GM21717 (cell line): ENCODE results near the gene SLC1A1.
"Not testable (repeated sequence)": the region's sequence is repeated elsewhere in the genome, so short reads cannot be mapped to it uniquely, and the experiment has no call there.

ENCODE experiments used
- ATAC-seq: cut with Tn5 transposase; IDR thresholded peaks from one replicate; pipeline ENCODE4 v1.9.1; 2021; ENCODE audit warnings: mild to moderate bottlenecking, moderate library complexity; ENCODE audit not compliant: unreplicated experiment

The SLC1A1 gene

DNA sequence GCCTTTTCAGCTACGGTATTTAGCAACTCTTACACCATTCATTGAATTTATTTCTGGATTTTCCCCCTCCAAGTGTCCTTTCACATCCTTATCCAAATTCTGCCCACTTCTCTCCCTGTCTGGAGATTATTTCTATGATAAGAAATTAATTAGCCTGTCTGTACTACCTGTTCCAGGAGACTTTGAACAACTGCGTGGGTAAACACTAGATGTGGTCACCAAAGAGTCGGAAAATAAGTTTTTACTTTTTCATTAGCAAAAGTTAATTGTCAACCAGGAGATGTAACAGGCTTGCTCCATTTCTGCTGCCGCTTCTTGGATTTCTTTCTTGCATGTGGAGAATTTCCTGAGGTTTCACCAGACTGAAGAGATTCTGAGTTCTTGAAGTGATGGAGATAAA is 14.0 kb downstream of the SLC1A1 start:
- no peak for ATAC-seq

DNA sequence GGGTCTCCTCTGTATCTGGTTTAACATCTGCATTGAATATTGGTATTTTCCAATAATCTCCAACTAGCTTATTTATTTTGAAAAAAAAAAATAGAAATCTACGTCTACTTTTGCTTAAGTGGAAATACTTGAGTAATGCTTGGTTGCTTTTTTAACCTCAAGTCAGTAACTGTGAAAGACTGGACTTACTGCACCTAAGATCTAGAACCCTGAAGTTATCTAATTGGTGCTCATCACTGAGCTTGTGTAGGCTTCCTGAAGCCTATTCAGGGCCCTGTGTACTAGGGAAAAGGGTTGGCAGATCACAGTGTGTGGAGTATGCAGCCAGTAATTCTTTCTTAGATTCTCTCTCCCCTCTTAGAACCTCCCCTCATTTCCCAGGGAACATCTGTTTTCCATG is 16.2 kb downstream of the SLC1A1 start:
- ATAC-seq, result no peak

DNA sequence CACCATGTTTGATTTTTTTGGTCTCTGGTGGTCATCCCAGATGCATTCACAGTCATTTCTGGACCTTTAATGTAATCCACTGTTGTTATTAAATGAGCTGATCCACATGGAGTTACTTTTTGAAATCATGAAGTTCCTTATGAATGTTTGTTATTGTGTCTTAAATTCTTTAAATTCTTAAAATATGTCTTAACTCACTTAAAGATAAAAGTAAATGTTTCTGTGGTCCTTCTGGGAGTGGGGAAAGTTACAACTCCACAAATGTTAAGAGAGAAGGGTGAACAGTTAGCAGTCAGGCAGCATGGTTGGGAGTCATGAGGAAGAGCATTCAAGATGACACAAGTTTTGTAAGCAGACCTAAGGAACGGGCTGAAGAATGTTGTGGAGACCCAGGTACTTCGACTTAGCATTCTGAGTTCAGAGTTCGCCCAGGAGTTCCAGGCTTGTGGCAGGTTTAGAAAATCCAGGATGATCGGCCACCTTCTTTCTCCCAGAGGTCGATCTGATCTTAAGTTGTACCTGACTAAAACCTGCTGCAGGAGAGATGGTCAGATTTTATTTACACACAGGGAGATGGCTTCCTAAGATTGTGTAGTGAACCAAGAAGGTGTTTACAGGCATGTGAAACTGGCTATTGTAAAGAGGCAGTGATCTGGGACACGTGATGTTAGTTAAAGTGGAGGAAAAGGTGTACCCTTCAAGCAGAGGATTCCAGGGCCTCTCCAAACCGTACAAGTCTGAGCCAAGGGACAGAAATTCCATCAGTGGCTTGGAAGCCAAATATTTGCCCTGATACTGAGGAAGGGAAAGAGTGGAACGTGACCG is 17.2 kb downstream of the SLC1A1 start:
- ATAC-seq, result no peak

DNA sequence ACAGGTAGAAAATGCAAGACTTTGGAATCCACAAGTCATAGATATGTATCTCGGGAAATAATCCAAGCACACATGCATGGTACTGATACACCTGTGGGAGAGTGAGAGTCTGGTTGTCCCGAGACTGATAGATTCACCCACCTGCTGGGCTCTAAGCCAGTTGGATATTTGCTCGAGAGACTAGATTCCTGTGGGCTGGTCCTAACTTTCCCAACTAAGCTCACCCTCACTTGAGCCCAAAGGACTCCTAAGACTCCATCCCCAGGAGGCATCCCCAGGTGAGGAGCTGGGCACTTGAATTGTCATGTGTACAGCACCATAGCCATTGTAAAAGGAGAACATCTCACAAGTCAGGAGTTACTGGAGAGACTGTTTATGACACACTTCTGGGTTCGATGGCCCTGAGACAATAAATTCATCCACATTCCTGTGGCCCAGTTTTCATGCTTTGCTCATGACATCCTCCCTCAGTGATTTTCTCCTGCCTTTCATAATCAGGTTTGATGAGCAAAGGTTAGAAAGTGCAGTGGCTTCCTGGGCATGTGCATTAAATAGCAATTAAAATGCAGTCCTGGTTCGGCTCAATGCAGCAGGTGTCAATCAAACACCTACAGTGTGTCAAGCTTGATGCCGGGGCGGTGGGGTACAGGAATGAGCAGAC is 18.1 kb downstream of the SLC1A1 start:
- no peak for ATAC-seq

DNA sequence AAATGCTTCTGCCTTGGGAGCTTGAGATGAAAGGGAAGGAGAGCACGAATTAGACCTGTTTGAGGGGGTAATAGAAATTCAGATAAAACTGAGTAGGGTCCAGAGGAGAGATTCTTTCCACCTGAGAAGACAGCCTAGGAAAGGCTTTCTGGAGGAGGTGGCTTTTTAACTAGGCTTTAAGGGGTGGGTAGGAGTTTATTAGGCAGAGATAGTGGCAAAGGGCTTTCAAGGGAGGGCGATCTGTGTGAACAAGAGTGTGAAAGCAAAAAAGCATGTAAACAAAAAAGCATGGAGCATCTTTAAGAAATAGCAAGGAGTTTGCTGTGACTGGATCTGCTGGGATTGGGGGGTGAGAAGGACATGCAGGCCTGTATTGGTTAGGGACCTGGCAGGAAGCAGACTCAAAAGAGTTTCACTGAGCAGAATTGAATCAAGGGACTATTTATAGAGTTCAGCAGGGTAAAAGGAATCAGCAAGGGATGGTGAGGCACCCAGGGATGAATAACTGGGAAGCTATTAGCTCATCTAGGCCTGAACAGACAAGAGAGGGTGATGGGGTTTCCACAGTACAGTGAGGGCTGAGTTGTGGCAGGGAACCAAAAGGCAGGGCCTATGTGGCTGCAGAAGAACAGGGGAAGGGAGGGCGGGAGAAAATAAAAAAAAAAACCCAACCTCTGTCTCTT is 18.8 kb downstream of the SLC1A1 start:
- no peak for ATAC-seq

DNA sequence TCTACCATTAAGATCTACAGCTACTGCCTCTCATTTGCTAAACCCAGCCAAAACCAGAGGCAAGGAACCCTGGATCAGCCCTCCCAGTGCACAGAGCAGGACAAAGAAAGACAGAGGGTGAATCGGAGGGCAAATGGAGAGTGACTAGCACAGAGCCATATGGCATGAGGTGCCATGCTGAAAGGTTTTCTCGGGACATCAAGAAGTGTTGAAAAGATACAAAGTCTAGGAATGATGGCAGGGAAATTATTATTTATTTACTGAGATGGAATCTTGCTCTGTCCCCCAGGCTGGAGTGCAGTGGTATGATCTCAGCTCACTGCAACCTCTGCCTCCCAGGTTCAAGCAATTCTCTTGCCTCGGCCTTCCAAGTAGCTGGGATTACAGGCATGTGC is 19.3 kb downstream of the SLC1A1 start:
- ATAC-seq, result no peak

DNA sequence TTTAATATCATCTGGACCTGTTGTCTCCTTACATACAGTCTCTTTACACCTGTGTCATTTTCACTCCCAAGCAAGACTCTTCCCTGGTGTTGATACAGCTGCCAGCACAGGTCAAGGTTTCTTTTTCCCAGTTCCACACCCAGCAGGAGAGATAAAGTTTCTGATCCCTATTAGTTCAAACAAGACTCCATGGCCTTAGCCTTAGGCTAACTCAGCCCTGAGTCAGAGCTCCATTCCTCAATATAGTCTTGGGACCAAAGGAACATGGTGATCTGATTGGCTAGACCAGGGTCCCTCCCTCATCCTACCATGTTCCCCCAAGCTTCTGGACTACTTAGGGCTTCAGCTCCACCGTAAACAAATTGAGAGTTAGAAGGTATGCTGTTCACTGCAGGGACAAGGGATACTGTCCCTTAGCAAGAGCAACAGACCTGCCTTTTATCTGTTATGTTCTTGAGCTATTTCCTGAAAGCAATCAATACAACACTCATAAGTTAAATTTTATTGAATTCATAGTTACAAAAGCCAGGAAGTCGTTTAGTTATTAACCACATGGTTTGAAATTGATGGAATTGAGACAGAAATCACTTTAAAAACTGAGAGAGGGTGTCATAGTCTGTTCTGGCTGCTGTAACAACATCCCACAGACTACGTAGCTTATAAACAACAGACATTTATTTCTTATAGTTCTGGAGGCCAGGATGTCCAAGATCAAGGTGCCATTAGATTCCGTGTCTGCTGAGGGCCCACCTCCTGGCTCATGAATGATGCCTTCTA is 20.5 kb downstream of the SLC1A1 start:
- no peak for ATAC-seq

DNA sequence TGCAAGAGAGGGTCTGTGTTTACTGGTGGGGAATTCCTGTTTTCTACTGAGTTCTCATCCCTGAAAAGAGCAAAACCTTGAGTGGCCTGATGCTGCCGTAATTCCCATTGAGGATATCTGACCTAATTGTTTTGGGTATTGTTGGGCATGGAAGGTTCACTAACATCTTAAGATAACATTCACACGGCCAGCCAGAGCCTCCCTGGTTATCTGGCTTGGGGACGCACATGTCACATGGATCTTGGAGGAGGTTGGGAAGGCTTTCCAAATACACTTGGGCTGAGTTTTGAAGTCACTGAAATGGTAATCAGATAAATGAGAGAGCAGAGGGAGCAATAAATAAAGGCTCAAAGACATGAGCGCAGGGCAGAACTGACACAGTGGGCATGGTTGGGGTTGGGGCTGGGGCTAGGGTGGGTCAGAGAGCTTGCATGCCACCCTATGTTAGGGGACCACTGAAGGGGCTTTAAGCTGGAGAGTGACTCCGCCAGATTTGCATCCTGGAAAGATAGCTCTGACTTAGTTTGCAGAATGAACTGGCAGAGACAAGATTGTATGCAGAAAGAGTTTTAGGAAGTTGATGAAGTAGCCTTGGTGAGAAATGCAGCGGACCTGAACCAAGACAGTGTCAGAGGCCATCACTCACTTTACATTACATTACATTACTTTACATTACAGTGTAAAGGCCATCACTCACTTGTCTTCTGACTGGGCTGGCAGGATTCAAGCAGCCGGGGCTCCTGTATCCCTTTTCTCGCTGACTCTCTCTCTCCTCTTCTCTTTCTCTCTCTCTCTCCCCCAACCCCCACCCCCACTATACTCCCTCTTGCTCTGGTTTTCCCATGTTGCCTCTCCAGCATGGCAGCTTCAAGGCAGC is 24.2 kb downstream of the SLC1A1 start:
- ATAC-seq, result no peak

DNA sequence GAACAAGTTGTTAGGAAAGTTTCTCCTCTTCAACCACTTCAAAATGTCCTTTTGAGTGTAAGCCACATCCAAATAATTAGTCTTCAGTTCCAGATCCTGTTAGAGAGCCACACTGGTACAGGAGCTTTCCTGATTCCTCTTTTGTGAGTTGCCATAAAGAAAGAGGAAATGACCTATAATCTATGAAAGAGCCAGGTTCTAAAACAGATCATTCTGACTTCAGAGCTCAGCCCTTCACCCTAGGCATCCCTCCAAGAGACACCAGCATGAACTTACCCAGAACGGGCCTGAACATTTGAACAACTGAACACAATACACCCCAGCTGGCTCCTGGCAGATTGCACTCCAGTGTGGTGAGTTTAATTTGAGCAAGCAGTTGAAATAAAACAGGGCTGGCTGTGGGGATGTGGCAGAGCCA is 25.7 kb downstream of the SLC1A1 start:
- ATAC-seq, result peak; percentile 55

DNA sequence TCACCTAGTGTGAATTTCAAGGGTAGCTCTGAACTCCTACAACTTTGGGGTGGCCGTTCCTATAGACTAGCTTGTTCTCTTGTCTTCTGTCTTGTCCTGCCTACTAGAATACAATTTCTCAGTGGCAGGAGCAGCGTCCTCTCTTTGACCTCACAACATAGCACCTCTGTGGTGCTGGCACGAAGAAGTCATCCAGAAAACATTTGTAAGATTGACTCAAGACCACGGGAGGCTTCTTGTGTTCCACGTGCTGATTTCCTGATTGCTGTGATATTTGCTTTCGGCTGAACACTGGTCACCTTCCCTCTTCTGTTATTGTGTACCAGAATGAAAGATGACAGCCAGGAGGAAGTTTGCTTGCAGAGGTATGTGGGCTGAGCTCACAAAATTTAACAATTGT is 27.0 kb downstream of the SLC1A1 start:
- ATAC-seq, result no peak

DNA sequence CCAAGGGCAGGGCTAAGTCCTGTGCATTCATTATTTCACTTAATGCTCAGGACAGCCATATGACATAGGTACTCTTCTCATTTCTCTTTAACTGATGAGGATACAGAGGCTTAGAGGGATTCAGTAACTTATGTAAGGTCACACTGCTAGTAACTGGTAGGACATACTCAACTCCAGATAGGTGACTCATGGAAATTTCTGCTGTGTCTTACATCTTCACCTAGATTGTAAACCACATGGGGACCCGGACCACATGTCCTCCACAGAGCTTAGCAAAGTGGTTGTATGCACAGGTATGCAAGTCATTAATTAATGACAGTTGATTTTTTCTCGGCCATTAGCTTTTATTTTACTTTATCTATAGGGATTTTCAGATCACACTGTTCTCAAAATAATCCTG is 29.3 kb downstream of the SLC1A1 start:
- no peak for ATAC-seq

DNA sequence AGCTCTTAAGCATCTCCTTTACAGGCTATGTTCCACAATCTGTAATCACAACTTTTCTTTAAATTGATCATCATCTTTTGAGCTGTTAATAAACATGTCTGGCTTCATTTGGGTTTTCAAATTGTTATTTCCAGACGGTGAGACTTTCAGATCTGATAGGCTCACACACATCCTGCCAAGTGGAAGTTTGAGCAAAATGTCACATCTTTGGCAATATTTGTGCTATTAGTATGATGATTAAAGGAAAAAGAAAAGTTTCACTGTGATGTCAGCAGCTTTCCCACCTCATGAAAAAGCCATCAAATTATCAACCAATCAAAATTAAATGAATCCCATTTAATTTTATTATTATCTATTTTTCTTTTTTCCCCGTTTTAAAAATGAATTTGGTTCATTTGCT is 29.8 kb downstream of the SLC1A1 start:
- no peak for ATAC-seq

DNA sequence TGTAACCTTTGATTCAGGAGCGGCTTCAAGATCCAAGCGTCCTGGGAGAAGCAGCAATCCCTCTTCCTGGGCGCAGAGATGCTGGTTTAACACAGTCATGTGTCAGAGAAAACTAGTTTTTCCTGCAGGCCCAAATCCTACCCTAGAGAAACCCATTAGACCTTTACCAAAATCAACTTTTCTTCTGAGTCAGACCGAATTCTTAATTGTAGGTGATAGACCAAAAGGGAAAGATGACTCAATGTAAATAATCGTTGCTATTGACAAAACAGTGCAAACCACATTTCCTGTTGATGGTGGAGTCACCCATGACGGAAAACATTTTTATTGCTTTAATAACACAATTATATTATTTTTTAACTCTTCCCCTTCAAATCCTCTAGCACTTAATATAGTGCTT is 40.1 kb downstream of the SLC1A1 start:
- no peak for ATAC-seq

DNA sequence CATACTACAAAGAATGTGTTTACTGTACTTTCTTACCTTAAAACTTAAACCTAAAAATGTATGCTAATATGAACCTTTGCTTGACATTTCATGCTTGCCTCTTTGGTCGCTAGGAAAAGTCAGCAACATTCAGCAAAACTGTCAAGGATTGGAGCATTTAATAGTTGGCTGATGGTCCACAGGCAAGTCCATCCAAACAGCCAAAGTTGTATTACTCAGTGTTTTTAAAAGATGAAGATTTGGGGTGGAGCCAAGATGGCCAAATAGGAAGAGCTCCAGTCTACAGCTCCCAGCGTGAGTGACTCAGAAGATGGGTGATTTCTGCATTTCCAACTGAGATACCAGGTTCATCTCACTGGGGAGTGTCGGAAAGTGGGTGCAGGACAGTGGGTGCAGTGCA is 40.6 kb downstream of the SLC1A1 start:
- ATAC-seq, result not testable (repeated sequence)

DNA sequence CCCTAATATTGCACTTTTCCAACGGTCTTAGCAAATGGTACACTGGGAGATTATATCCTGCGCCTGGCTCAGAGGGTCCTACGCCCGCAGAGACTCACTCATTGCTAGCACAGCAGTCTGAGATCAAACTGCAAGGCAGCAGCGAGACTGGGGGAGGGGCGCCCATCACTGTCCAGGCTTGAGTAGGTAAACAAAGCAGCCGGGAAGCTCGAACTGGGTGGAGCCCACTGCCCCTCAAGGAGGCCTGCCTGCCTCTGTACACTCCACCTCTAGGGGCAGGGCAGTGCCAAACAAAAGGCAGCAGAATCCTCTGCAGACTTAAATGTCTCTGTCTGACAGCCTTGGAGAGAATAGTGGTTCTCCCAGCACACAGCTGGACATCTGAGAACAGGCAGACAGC is 41.1 kb downstream of the SLC1A1 start:
- not testable (repeated sequence) for ATAC-seq

DNA sequence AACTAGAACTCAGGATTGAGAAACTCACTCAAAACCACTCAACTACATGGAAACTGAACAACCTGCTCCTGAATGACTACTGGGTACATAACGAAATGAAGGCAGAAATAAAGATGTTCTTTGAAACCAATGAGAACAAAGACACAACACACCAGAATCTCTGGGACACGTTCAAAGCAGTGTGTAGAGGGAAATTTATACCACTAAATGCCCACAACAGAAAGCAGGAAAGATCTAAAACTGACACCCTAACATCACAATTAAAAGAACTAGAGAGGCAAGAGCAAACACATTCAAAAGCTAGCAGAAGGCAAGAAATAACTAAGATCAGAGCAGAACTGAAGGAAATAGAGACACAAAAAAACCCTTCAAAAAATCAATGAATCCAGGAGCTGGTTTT is 43.6 kb downstream of the SLC1A1 start:
- not testable (repeated sequence) for ATAC-seq

DNA sequence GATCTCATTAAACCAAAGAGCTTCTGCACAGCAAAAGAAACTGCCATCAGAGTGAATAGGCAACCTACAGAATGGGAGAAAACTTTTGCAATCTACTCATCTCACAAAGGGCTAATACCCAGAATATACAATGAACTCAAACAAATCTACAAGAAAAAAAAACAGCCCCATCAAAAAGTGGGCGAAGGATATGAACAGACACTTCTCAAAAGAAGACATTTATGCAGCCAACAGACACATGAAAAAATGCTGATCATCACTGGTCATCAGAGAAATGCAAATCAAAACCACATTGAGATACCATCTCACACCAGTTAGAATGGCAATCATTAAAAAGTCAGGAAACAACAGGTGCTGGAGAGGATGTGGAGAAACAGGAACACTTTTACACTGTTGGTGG is 45.9 kb downstream of the SLC1A1 start:
- ATAC-seq, result not testable (repeated sequence)

DNA sequence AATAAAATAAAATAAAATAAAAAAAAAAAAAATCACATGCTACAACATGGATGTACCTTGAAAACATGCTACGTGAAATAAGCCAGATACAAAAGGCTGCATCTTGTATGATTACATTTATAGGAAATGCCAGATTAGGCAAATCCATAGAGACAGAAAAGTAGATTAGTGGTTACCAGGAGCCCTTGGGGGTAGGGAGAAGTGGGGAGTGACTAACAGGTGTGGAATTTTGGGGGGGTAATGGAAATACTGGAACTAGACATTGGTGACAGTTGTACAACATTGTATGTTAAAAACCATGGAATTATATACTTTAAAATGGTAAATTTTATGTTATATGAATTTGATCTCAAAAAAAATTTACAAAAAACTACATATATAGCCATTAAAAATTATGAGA is 47.3 kb downstream of the SLC1A1 start:
- no peak for ATAC-seq

DNA sequence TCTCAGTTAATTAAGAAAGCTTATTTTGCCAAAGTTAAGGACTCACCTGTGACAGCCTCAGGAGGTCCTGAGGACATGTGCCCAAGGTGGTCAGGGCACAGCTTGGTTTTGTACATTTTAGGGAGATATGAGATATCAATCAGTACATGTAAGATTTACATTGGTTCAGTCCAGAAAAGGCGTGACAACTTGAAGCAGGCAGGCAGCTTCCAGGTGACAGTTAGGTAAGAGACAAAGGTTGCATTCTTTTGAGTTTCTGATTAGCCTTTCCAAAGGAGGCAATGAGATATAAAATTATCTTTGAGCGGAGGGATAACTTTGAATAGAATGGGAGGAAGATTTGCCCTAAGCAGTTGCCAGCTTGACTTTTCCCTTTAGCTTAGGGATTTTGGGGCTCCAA is 47.8 kb downstream of the SLC1A1 start:
- ATAC-seq, result no peak

DNA sequence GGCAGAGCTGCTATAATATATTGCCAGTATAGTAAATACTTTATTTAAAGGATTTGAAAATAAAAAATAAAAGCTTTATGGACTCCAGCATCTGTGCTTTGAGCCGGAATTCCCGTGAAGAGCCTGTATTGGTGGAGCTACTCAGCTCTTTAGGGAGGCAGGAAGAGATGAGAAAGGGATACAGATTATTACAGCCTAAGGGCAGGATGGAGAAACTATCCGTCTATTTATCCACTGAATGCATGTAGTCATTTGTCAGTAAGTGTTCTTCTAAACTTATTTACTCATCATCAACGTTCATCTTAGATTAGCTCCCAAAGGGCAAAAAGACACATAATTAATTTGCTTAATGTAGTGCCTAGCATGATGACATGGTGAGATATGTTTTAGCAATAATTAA is 48.4 kb downstream of the SLC1A1 start:
- ATAC-seq, result no peak
